GM20431 (cell line): Measurements from ENCODE around the gene PTPRM.
"Not testable (repeated sequence)": the region's sequence is repeated elsewhere in the genome, so short reads cannot be mapped to it uniquely, and the experiment has no call there.

ENCODE experiments used
- in situ Hi-C: fragments of 300-500 bp; cut with MseI, MboI; formaldehyde crosslinking; loops from one replicate; pipeline ENCODE4 v1.15.0; 2020; ENCODE audit warnings: low sequenced_read_pairs; ENCODE audit not compliant: unreplicated experiment

PTPRM gene

DNA sequence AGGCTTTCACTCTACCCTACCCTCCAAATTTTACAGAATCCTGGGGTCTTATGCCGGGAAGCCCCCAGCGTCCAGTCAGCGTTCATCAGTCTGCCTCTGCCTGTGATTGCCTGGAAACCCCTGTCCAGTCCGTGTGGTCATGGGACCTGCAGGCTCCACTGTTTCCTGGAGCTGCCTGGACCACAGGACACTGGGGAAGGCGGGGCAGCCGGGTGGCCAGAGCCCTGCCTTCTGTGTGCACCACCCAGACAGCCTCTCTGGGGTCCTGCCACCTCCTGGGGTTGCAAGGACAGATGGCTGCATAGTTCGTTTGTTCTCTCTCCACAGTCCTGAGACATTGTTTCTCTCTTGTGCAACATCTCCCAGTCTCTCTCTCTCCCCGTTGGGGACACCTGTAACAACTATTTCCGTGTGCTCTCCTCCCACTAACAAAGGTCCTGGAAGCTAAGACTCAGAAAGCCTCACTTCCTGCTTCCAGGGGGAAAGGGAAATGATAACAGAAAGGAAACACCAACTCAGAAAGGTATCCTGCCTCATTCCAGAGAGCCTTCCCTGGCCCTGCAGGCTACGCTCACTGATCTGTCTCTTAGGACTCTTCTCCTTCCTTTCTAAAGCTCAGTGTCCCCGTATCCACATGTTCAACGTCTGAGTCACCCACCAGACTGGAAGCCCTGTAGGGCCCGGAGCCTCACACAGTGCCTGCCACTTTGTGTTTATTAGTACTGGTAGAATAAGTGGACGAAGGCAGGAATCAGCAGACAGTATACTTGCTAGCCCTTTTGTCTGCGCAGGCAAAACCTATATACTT is 849.3 kb downstream of the PTPRM start:
- in situ Hi-C loops: no loop called here

DNA sequence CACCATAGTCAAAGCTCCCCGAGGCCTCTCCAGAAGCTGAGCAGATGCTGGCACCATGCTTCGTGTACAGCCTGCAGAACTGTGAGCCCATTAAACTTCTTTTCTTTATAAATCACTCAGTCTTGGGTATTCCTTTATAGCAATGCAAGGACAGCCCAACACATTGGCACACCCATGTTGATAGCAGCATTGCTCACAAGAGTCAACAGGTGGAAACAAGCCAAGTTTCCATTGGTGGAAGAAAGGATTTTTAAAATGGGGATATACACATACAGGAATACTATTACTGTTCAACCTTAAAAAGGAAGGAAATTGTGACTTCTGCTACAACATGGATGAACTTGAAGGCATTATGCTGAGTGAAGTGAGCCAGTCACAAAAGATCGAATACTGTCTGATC is 855.3 kb downstream of the PTPRM start:
- in situ Hi-C loops: no loop called here

DNA sequence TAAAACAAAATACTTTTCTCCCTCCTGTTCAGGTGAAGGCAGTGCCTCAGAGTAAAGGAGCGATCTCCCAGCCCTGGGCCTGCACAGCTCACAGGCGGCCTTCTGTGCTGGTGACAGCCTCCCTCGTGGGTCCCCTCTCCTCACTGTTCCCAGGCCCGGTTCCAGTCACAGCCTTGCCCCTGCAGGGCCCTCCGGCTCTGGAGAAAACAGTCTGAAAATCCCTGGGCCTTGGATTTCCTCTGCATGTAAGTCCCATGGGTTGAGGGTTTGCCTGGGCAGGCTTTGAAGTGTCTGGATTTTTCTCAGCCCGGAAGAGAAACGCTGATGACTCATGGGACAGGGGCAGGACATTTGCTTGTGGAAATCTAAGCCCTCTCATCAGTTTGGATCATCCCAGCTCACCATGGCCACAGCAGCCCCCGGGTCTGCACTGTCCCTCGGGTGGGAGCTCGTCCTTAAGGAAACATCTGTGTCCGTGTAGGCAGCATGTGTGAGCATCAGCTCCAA is 856.0 kb downstream of the PTPRM start:
- in situ Hi-C loops: no loop called here

DNA sequence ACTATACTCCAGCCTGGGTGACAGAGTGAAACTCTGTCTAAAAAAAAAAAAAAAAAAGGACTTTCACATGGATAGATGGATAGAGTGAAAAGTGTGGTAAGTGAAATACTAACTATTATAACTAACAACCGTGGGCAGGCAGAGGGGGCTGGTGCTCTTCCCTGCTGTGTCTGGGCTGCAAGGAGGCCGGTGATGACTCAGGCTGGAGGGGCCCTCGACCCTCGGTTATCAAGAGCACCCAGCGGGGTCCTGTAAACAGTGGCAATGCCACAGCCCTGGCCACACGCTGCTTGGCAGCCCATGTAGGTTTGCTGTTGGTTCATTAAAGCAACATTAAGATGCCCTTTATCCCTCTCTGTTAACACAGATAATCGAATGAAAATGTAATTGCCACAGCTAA is 857.4 kb downstream of the PTPRM start:
- in situ Hi-C loops: no loop called here

GRCh38 chr18:8424917-8425725 is 858.0 kb downstream of the PTPRM start:
- in situ Hi-C loops: no loop called here

- in situ Hi-C loops: no loop called here
Observed at GRCh38 chr18:8426401-8426800, 859.3 kb downstream of the PTPRM start.

DNA sequence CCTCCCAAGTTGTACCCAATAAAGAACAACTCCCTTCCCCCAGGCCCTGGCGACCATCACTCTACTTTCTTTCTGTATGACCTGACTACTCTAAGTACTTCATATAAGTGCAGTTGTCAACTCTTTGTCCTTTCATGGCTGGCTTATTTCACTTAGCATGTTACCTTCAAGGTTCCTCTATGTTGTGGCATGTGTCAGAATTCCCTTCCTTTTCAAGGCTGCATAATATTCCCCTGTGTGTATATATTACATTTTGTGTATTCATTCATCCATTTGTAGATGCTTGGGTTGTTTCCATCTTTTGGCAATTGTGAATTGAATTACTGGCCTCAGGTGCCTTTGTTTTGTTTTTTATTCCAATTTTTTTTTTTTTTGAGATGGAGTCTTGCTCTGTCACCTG is 860.2 kb downstream of the PTPRM start:
- in situ Hi-C loops: no loop called here

- in situ Hi-C loops: no loop called here
Observed at GRCh38 chr18:8428951-8429350, 861.8 kb downstream of the PTPRM start.

DNA sequence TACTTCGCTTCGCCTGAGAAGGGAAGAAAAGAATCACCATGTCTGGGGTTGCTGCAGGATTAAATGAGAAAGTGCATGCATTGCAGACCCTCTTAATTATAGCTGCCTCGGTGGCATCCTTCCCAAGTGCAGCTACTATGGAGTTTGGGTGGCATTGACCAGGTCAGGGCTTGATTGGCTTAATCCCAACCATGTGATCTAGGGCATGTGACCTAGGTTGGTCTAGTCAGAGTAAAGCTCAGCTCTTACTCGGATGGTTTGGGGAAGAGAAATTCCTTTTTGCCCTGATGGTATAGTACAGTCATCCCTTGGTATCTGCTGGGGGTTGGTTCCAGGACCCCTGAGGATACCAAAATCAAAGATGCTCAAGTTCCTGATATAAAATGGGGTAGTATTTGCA is 863.9 kb downstream of the PTPRM start:
- in situ Hi-C loops: no loop called here

DNA sequence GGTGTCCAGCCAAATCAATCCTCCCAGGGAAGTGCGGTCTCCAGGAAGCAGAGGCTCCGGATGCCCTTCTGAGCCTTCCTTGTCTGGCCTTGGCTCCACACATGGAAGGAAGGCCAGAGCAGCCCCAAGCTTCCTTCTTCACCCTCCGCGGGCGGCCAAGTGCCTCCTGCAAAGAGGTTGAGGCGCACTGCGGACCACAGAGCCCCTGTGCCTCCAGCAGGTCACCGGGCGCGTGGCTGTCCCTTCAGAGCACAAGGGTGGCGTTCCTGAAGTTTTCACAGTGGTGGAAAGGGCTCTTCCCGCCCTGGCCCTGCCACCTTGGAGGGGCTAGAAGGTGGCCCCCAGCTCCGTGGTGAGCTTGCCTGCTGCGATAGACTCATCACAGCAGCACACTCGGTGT is 866.2 kb downstream of the PTPRM start:
- in situ Hi-C loops: no loop called here

- in situ Hi-C loops: no loop called here
Observed at GRCh38 chr18:8433771-8434170, 866.7 kb downstream of the PTPRM start.

DNA sequence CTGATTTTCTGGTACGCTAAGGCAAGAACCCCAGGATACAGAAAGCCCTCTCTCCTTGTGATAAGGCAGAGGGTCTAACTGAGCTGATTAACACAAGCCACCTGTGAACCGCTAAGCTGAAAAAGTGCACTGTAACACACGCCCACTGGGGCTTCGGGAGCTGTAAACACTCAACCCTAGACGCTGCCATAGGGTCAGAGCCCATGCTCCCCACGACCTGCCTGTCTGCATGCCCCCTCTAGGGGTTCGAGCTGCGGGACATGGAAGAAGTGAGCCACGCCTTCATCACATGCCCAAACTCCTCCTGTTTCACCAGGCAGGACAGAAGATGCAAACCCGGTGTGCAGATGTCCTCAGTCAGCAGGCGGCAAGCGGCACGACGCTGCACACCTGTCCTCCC is 868.3 kb downstream of the PTPRM start:
- in situ Hi-C loops: no loop called here

DNA sequence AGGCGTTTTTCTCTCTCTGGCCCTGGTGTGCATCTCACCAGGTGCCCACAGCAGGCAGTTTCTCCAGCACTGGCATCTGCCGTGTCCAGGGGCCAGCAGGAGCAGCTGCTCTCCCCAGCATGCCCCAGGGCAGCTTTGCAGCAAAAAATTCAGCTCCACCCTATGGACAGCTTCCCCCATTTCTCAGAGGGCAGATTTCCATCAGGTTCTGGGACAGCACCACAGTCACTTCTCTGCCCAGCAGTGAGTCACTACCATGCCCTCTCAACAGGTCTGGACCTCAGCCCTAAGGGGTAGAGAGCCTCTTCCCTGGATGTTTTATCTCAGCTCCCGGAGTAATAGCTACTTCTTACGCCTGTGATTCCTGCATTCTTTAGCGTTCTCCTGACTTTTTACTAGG is 871.9 kb downstream of the PTPRM start:
- in situ Hi-C loops: no loop called here

- in situ Hi-C loops: no loop called here
Observed at GRCh38 chr18:8443505-8443904, 876.4 kb downstream of the PTPRM start.

DNA sequence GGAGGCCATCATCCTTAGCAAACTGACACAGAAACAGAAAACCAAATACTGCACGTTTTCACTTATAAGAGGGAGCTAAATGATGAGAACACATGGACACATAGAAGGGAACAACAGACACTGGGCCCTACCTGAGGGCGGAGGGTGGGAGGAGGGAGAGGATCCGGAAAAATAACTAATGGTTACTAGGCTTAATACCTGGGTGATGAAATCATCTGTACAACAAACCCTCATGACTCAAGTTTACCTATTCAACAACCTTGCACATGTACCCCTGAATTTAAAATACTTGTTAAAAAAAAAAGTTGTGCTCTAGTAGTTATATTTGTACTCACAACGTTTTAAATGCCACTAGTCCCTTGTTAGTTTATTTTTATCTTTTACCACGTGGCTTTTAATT is 879.8 kb downstream of the PTPRM start:
- in situ Hi-C loops: not testable (repeated sequence)

DNA sequence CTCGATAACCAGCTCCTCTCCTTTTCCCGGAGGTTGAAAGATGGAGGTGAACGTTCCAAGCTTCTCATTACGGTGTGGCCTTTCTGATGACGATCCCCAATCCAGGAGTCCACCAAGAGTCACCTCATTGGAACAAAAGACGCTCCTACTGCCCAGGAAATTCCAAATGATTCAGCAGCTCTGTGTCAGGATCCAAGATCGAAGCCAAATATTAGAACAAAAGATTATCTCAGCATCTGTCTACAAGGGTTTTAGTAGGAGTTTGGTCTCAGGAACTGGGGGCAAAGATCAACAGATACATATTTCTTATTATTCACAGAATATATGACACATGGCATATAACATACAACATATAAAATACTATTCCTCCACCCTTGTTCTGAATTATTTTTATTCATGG is 881.0 kb downstream of the PTPRM start:
- in situ Hi-C loops: no loop called here

DNA sequence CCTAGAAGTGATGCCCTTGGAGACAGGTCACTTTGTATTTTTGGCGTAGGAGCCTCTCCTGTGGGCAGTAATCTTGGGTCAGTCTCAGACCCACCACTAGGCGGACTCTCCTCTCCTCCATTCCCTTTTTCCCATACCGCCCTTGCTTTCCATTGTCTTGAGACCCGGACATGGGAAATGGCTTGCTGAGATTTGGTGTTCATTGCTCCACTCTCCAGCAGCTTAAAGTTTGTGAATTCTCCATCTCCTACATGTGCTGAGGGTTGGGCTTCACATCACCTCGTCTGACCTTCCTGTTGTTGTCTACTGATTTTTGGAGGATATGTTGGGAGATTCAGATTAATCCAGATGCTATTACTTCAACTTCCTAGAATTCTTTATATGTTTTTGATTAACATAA is 882.9 kb downstream of the PTPRM start:
- in situ Hi-C loops: no loop called here

DNA sequence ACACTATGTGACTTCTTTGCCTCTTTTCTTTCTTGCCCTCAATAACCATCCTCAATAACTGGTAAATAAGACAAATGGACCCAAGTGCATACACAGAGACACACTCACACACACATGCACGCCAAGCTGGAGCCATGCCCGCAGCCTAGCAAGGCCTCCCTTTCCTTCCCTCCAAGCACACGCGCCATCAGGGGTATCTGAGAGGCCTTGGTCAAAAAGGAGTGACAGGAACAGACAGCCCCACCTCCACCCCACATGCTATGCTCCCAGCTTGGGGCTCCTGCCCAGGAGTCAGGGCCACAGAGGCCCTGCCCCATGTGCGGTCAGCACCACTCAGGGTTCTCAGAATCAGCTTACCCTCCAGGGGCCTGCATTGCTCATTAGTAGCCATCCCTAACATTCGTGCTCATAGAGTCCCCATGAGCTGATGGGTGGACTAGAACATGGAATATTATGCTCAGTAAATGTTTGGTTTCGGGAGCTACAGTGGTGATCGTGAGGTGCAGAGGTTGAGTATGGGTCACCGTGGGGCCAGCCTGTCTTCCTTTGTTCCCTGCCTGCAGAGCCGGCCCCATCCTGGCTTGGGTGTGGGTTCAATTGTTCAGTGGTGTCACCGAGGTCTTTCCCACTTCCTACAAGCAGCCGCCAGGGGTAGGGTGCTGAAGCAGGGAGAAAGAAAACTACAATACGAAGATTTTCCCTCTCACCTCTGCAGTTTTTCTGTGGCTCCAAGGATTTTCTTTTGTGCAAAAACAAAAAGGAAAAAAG is 884.0 kb downstream of the PTPRM start:
- in situ Hi-C loops: no loop called here

DNA sequence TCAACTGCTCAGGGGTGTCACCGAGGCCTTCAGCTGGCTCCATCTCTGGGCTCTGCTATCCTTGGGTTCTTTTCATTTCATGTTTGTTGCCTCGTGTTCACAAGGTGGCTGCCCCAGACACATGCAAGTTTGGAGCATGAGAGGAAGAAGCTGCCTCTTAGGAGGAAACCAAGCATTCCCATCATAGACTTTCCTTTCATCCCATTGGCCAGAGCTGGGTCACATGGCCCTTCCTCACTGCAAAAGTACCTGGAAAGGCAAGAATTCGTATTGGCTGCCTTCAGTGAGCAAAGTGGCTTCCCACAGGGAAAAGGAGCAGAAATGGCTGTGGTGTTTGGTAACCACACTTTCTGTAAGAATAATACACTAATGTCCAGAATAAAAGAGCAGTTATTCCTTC is 886.4 kb downstream of the PTPRM start:
- in situ Hi-C loops: no loop called here

GRCh38 chr18:8454136-8454535 is 887.0 kb downstream of the PTPRM start:
- in situ Hi-C loops: no loop called here
